Activated T-cell treated with anti-CD3 and anti-CD28 coated beads, Interleukin-2, amount 50 U/mL, for 48 hours (primary cell): Measurements from ENCODE around the gene TAPBP.
"Not testable (repeated sequence)": the region's sequence is repeated elsewhere in the genome, so short reads cannot be mapped to it uniquely, and the experiment has no call there.

ENCODE experiments used
- DNase-seq, 2 experiments: peaks; one replicate each; pipeline ENCODE4 v3.0.0-alpha.2; 2020

Gene TAPBP

DNA sequence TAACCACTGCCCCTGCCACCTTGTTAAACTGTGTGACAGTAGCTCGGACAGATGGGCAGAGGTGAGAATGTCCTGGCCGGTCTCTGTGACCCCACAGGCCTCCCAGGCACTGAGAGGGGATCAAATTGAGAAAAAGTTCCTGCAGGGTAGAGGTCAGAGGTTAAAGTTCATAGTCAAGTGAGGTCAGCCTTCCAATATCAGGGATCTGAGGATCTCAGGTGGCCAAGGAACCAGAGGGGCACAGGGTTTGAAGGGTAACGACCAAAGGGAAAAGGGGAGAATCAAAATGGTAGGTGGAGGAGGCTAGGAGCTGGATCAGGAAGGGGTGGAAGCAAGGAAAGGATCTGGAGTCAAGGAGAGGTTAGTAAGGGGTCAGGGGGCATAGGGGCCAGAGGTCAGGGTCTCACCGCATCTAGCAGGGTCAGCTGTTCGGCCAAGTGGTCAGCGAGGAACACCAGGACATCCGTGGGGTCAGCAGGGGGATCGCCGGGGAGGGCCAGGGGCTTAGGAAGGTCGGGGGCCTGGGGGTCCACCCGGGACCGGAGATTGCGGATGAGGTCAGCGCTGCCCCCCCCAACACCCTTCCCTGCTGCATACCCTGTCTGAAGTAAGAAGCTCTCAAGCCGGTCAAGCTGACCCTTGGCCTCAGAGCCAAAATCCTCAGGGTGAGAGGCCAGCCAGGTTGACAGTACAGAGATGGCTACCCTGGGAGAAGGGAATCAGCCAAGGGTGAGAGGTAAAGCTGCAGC is 18.1 kb downstream of the TAPBP start:
- DNase-seq, result no peak

DNA sequence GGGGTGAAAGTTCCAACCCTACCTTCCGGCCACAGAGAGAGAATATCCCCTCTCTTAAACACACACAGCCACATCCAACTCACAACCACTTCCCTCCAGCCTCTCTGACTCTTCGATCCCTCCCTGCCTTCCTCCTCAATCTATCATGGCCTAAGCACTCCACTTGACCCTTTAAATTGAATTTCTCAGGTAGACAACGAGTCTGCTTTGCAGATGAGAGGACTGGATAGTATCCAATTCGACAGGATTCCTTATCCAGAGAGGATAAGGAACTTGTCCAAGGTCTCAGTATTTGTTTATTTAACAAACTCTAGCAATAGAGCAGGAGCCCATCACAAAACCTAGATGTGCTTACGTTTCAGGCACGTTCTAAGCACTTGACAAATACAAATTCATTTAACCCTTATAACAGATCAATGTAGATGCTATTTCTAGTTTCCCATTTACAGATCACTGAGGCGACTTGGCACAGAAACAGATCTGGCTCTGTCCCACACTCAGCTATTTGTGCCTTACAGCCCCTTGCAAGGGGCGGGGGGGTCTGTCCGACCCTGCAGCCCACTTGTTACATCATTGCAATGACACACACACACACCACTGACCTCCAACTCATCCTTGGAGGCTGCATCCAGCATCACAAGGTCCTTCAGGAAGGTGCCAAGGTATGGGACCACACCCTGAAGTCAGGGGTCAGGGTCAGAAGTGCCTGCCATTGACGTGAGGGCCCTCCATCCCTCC is 19.6 kb downstream of the TAPBP start:
- no peak for DNase-seq

DNA sequence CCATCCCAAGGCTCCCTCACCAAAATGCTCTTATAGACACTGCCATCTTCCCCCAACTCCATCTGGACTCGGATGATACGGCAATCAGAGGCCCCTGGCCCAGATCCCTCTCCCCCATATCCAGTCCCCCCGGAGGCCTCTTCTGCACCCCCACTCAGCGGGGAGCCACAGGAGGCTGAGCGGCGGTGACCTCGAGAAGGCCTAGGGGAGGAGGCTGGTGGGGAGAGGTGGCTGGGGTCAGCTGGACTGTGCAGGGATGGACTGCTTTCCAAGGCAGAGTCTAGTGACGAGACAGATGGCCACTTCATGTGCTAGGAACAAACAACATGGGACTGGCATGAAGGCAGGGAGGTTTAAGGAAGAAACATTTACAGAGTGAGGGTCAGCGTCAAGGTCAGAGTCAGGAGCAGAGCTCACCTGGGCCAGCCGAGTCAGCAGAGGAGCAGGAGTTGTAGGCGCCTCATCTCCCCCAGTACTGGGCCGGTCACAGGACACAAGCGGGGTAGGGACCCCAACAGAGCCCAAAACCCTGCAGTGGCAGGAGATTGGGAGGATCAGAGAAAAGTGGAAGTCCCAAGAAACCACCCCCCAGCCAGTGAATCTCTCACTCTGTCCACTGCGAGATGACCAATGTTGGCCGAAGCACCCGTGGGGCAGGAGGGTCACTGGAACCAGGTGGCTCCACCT is 20.7 kb downstream of the TAPBP start:
- no peak for DNase-seq

DNA sequence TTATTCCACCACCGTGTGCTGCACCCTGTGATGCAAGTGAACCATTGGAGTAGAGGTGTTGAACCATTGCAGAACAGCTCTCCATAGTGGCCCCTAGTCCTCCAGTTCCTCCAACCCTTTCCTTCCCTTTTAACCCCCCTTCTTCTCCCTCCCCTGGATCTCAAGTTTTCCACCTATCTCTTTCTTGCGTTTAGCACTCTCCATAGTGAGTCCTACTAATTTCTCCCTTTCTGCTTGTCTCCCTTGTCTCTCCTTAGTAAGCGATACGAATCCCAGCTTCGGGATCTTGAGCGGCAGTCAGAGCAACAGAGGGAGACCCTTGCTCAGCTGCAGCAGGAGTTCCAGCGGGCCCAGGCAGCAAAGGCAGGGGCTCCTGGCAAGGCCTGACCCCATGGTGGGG is 23.4 kb downstream of the TAPBP start:
- DNase-seq, result no peak

DNA sequence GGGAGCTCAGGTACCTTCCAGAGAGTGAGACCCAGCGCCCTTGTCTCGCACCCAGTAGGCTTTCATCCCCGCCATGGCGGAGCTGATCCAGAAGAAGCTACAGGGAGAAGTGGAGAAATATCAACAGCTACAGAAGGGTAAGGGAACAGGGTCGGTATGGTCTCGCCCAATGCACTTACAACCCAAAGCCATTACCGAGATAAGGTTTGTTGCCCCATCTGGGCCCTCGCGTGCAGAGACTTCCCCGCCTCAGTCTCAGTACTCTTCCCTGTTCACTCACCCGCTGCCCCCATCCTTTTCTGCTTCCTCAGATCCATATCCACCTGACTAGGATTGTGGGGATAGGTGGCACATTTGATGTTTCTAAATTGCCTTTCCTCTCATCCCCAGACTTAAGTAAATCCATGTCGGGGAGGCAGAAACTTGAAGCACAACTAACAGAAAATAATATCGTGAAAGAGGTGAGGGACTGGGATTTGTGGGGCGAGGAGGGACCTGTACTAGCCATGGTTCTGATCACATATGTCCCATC is 24.0 kb downstream of the TAPBP start:
- DNase-seq, result no peak

DNA sequence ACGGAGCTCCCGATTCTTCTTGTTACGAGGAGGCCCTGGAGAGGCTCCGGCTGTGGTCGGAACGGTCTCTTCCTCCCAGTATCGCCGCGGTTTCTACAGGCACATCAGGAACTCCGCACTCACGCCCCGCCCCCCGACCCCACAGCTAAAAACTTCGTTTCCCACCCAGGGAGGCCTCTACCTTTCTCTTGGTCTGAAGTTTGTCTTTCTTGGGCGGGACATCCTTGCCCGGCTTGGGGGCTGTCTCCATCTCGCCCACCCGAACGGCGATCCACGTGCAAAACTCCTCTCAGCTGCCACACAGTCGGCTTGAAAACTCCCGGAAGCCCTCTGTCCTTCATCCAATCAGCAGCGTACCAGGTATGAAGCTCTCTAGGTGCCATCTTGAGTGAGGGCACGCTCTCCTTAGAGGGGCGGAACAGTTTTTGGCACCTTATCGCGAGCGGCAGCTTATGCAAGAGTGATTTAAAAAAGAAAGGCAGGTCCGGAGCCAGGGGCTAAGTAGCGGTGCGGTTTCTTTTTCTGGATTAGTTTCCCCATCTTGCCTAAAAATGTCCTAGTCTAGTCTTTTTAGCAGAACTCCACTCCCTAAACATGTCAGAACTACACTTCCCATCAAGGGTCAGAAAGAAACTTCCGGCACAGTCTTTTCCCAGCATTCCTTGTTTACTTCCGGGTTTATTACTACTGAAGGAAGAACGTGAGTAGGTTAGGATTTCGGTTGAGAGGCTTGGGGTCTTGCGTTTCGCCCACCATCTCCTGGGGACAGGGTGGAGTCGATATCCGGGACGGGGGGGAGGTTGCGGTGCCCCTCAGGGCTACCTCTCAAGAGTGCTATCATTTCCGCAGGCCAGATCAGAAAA is 24.7 kb downstream of the TAPBP start, which contains the start of the genes PFDN6 and WDR46:
Gene PFDN6, plus strand, starts transcription at position 681 of the 863 bp plus-strand sequence. CDS start 256 bp downstream, outside the sequence.
Gene WDR46, minus strand, starts transcription at position 319 of the 863 bp plus-strand sequence. Its CDS starts 69 bp downstream, at position 250.
- DNase-seq, result peak; percentile 86 to 87

DNA sequence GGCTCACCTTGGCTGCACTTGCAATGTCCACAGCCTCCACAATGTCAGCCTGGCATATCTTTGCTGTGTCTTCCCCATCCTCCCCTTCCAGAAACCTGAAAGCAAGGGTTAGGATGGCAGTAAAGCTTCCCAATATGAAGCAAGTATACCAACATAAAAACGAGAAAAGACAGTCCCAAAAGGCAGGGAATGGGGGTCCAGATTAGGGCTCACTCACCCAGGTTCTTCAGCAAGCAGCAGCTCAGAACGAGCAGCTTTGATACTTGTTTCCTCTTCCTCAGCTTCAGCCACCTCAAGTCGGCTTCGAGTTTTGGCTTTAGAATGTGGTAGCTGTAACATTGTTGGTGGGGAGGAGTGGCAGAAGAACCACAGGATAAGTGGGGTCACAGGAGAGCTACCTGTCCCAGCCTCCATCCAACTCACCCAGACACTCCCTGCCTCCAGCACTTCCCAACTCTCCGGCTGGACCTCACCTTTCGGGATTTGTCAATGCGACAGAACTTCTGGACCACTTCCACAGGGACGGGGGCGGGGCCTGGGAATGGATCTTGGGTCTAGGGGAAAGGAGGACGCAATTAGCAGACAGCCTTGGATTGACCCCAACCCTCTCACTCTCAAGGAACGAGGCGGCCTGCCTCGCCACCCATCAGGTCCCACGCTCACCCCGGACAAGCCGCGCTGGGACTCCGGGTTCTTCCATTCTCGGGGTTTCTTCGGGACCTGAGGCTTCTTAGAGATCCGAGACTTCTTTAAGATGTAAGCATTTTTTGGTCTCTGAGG is 25.5 kb downstream of the TAPBP start:
- no peak for DNase-seq

DNA sequence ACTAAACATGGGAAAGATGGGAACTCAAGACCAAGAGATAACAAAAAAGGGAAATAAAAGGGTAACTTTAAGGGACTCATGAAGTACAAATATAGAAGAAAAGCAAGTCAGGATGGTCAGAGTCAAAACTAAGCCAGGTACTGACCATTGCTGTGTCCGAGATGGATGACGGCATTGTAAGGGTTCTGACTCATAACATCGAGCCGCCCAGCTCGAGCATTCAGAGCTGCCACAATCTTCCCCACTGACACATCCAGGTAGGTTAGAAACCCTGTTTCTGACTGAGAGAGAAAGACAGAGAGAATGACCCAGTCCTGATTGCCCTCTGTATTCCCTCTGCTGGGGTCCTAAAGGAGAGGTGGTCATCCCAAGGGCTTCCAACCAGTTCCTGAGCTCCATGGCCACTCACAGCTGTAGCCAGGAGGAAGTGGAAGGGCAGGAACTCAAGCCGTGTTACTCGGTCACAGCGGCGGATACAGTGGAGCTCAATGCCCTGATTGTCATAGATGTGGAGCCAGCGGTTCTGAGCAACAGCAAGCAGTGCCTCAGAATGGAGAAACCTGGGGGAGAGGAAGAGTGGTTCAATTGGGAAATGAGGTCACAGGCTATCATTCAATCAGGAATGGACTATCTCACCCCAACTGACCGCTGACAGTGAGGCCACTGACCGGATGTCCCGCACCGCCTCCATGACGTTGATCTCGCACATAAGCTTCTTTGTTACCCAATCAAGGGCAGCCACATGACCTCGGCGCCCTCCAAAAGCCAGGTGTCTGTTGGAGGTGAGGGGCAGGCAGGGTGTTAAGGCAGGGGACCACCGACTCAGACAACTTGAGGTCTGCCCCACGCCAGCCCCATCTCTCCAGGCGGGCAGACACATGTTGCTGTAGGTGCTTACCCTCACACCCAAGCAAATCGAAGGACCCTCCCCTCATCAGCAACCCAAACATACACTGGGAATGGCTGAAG is 26.6 kb downstream of the TAPBP start:
- no peak for DNase-seq

DNA sequence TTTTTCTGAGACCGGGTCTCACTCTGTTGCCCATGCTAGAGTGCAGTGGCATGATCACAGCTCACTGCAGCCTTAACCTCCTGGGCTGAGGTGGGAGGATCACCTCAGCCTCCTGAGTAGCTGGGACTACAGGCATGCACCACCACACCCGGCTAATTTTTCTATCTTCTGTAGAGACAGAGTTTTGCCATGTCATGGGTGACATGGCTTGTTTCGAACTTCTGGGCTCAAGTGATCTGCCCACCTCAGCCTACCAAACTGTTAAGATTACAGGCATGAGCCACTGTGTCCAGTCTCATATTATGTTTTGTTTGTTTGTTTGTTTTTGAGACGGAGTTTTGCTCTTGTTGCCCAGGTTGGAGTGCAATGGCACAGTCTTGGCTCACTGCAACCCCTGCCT is 28.7 kb downstream of the TAPBP start:
- DNase-seq, result not testable (repeated sequence)

DNA sequence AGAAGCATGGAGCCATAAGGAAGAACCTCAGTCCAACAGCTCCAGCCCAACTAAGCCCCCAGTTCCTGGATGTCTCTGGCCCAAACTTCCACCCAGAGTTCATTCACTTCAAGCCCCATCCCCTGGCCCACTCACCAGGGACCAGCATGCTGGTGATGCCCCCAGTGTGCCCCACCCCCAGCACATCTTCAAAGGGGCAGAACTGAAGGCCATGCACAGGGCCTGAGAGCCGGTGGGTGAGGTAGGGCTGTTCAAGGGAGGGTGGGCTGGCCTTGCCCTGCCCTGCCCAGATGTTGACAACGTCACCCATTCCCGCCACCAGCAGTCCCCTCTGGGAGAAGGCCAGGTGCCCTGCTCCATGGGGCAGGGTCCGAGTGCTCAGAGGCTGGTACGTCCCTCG is 33.3 kb downstream of the TAPBP start:
- DNase-seq, result no peak

DNA sequence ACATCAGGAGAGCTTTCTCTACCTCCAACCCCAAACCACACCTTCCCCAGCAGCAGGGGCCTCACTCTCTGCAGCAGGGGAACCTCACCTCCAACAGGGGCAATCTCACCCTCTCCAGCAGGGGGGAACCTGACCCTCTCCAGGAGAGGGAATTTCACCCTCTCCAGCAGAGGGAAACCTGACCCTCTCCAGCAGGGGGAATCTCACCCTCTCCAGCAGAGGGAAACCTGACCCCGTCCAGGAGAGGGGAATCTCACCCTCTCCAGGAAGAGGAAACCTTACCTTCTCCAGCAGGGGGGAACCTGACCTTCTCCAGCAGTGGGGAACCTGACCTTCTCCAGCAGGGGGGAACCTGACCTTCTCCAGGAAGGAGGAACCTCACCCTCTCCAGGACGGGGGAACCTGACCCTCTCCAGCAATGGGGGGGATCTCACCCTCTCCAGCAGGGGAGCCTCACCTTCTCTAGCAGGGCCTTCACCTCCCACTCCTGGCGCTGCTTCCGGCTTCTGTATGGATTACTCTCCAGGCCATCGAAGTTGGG is 33.8 kb downstream of the TAPBP start:
- DNase-seq, result no peak

DNA sequence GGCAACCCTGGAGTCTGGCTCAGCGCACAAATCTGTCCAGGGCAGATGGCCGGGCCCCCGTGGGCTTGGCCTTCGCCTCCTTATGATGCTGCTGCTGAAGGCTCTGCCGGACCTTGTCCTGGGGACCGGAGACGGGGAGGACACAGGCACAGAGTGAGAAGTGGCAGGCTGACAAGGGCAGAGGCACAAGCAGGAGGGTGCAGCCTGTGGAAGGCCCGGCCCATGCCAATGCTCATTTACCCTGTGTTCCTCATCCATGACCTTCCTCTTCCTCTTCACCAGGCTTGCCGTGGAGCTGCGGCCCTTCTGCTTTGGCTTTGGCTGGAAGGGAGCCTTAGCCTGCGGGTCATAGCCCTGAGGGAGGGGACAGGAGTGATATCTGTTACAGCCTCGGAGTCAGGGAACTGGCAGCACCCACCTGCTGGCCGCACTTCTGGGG is 34.6 kb downstream of the TAPBP start:
- DNase-seq, result no peak

DNA sequence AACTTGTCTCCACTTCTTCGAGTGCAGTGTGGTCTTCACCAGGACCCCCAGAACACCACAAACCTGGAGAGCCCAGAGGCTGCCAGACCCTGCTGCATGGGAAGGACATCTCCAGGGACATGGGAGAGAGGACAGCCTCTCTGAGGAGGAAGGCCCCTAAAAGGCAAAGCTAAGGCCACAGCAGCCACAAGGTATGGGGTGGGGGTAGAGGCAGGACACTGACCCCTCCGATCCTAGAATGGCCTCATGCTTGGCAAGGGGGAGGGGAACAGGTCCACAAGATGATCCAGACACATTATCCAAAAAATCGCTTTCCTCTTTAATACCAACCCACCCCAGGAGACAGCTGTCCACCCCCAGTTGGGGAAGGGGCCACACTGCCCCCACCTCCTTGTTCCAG is 35.1 kb downstream of the TAPBP start:
- DNase-seq, result no peak

DNA sequence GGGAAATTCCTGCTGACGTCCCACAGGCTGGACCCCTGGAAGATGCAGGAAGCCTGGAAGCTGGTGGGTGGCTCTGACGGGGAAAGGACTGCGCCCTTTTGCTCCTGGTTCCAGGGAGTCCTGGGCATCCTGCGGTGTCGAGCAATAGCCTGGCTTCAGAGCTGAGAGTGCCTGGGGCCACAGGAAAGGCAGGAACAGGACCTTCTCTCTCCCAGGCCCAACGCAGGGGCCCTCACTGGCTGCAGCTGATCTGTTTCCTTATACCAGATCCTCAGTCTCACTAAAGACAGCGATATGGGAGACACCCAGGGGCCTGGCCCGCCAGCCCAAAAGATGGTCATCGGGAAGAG is 35.5 kb downstream of the TAPBP start:
- no peak for DNase-seq

DNA sequence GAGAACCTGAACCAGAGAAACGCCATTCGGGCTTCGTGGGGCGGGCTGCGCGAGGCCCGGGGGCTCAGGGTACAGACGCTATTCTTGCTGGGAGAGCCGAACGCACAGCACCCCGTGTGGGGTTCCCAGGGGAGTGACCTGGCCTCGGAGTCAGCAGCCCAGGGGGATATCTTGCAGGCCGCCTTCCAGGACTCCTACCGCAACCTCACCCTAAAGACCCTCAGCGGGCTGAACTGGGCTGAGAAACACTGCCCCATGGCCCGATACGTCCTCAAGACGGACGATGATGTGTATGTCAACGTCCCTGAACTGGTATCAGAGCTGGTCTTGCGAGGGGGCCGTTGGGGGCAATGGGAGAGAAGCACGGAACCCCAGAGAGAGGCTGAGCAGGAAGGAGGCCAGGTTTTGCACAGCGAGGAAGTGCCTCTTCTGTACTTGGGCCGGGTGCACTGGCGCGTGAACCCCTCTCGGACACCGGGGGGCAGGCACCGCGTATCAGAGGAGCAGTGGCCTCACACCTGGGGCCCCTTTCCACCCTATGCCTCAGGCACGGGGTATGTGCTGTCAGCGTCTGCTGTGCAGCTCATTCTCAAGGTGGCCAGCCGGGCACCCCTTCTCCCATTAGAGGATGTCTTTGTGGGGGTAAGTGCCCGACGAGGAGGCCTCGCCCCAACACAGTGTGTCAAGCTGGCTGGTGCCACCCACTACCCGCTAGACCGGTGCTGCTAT is 36.1 kb downstream of the TAPBP start:
- DNase-seq, result peak; percentile 60

DNA sequence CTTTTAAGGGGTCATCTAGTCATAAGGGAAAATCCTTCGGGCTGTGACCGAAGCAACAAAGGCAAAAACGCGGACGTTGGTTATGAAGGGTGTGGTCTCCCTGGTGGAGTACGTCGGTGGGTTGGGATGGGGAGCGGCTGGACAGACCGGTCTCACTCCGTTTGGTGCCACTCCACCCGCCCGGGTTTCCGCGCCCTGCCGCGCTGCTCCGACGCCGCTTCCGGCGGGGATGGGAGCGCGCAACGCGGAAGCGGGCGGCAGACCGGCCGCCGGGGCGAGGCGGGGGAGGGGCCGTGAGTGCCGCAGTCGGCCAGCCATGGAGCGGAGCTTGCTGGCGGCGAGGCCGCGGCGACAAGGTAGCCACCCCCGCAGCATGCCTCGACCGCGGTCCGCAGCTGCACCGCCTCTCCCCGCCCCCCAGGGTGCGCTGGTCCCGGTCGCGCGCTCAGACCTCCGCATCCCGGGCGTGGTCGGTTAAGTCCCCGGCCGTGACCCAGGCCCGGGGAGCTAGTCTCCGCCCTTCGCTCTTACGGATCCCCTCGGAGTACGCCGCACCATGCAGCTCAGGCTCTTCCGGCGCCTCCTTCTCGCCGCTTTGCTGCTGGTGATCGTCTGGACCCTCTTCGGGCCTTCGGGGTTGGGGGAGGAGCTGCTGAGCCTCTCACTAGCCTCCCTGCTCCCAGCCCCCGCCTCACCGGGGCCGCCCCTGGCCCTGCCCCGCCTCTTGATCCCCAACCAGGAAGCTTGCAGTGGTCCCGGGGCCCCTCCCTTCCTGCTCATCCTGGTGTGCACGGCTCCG is 36.8 kb downstream of the TAPBP start, which contains the start of gene B3GALT4:
Gene B3GALT4, plus strand, starts transcription at position 260 of the 799 bp plus-strand sequence. Its CDS starts 297 bp downstream, at position 557.
- peak; percentile 85 to 92 for DNase-seq

DNA sequence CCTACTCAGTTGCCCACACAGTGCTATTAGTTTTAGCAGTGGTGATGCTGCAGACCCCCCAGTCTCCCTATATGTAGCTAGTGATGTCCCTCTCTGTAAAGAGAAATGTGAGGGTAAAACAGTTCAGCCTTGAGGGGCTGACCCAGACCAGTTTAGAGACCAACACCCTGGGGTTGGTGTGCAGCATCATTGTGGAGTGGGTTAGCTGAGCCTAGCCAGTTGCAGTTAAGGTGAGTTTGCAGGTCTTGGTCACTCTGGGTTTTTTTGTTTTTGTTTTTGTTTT is 37.4 kb downstream of the TAPBP start:
- DNase-seq, result no peak

DNA sequence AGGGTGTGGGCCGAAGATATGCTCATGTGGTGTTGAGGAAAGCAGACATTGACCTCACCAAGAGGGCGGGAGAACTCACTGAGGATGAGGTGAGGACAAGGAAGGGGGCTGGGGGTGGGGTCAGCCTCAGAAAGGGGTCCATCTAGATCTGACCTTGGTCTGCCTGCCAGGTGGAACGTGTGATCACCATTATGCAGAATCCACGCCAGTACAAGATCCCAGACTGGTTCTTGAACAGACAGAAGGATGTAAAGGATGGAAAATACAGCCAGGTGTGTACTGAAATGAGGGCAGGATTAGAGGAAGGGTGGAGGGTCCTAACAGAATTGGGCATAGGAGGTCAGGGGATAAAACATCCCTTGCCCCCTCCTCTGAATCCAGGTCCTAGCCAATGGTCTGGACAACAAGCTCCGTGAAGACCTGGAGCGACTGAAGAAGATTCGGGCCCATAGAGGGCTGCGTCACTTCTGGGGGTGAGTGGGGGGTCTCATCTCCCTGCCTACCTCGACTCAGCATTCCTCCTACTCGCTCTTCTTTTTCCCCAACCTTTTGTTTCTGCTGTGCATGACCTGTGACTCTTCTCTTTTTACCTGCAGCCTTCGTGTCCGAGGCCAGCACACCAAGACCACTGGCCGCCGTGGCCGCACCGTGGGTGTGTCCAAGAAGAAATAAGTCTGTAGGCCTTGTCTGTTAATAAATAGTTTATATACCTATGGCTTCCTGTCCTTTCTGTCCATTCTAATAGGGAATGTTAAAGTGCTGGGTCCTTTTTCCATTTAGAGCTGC is 37.9 kb downstream of the TAPBP start:
- DNase-seq, result peak in 1 of 2 experiments; percentile 50
